GM12891 (cell line): ENCODE measurements around the gene C1orf74.

Experiments used
- DNase-seq: peaks from one replicate; pipeline ENCODE4 v3.0.0; 2011; ENCODE audit warnings: low spot score; ENCODE audit not compliant: insufficient read length
- FAIRE-seq: peaks from 2 replicates; lab custom pipeline; 2011; peaks lifted over from hg19 to GRCh38; lab: Jason Lieb, UNC
- PAX5 ChIP-seq: IDR thresholded peaks from 2 replicates; pipeline ENCODE4 v1.6.1; 2011; ENCODE audit warnings: low read length, moderate library complexity, mild to moderate bottlenecking; ENCODE audit not compliant: insufficient read depth, severe bottlenecking
- POLR2A ChIP-seq: IDR thresholded peaks from 2 replicates; pipeline ENCODE4 v1.6.1; 2011; ENCODE audit warnings: low read depth, low read length, control low read depth
- POLR2AphosphoS5 ChIP-seq: IDR thresholded peaks from 2 replicates; pipeline ENCODE4 v1.6.1; 2011; ENCODE audit warnings: low read depth, low read length, control low read depth
- POU2F2 ChIP-seq: IDR thresholded peaks from 2 replicates; pipeline ENCODE4 v1.6.1; 2011; ENCODE audit warnings: low read depth, mild to moderate bottlenecking, control low read depth, low read length, moderate library complexity
- SPI1 ChIP-seq: IDR thresholded peaks from 2 replicates; pipeline ENCODE4 v1.6.1; 2011; ENCODE audit warnings: low read depth, low read length, control low read depth
- TAF1 ChIP-seq: IDR thresholded peaks from 2 replicates; pipeline ENCODE4 v1.6.1; 2011; ENCODE audit warnings: low read depth, low read length, control low read depth

The C1orf74 gene

GRCh38 chr1:209772126-209772525, 12.2 kb downstream of the C1orf74 start:
- FAIRE-seq (no peak), DNase-seq (no peak)
- no peak for TF ChIP-seq TAF1
- TF ChIP-seq POLR2AphosphoS5 = no peak
- TF ChIP-seq SPI1 = no peak
- TF ChIP-seq POLR2A = no peak
- TF ChIP-seq PAX5 = no peak
- TF ChIP-seq POU2F2 = no peak

- no peak for FAIRE-seq
- no peak for TF ChIP-seq PAX5
- TF ChIP-seq POLR2AphosphoS5 = peak; percentile 16; the same call in 1 of the 2 replicates
- no peak for TF ChIP-seq POU2F2
- no peak for TF ChIP-seq SPI1
- TF ChIP-seq POLR2A = peak; percentile 52; the same call in 1 of the 2 replicates
- TF ChIP-seq TAF1 = no peak
Measured at GRCh38 chr1:209770636-209771415, 13.5 kb downstream of the C1orf74 start.

GRCh38 chr1:209769971-209770370, 14.4 kb downstream of the C1orf74 start:
- DNase-seq = no peak
- FAIRE-seq = no peak
- TF ChIP-seq PAX5 (no peak), POLR2AphosphoS5 (no peak), POU2F2 (no peak), POLR2A (0 out of 2 replicates have a peak, but pooled peaks have one; percentile 4)

More at GRCh38 chr1:209770636-209771415, 13.5 kb downstream of the C1orf74 start:
- DNase-seq = no peak

GRCh38 chr1:209769171-209769904, 15.0 kb downstream of the C1orf74 start:
- FAIRE-seq (peak; percentile 78), DNase-seq (peak; percentile 47)
- TF ChIP-seq POLR2A = peak; percentile 50; the same call in 1 of the 2 replicates
- TF ChIP-seq PAX5 = no peak
- TF ChIP-seq SPI1 = peak; percentile 51
- 0 out of 2 replicates have a peak, but pooled peaks have one; percentile 13 for TF ChIP-seq POU2F2

- TF ChIP-seq TAF1 = peak; percentile 49; the same call in 1 of the 2 replicates
- peak; percentile 71; the same call in 1 of the 2 replicates for TF ChIP-seq POU2F2
- peak; percentile 75; the same call in 1 of the 2 replicates for TF ChIP-seq POLR2A
- peak; percentile 78; the same call in 1 of the 2 replicates for TF ChIP-seq POLR2AphosphoS5
- no peak for TF ChIP-seq SPI1
- TF ChIP-seq PAX5 = no peak
- DNase-seq = peak; percentile 64
- peak; percentile 97 for FAIRE-seq
Measured at GRCh38 chr1:209768354-209768774, 16.0 kb downstream of the C1orf74 start.

- DNase-seq = no peak
- FAIRE-seq = peak; percentile 5
- TF ChIP-seq POLR2AphosphoS5 (no peak), POLR2A (no peak), PAX5 (no peak), POU2F2 (no peak), TAF1 (no peak), SPI1 (no peak)
Measured at GRCh38 chr1:209767706-209768105, 16.7 kb downstream of the C1orf74 start.

- FAIRE-seq = no peak
- no peak for DNase-seq
- TF ChIP-seq POU2F2 (no peak), POLR2AphosphoS5 (no peak), SPI1 (no peak), TAF1 (no peak), POLR2A (no peak), PAX5 (no peak)
Measured at GRCh38 chr1:209767096-209767495, 17.3 kb downstream of the C1orf74 start.

- DNase-seq (no peak), FAIRE-seq (peak; percentile 75)
- TF ChIP-seq POLR2AphosphoS5 (no peak), TAF1 (no peak), PAX5 (no peak), POU2F2 (no peak), POLR2A (no peak), SPI1 (no peak)
Measured at GRCh38 chr1:209766051-209766450, 18.3 kb downstream of the C1orf74 start.

- FAIRE-seq (no peak), DNase-seq (no peak)
- no peak for TF ChIP-seq POLR2AphosphoS5
- TF ChIP-seq SPI1 = 0 out of 2 replicates have a peak, but pooled peaks have one; percentile 21
Measured at GRCh38 chr1:209761011-209761635, 23.2 kb downstream of the C1orf74 start.
